ENCODE data around the gene WNT3A.

Gene WNT3A

DNA sequence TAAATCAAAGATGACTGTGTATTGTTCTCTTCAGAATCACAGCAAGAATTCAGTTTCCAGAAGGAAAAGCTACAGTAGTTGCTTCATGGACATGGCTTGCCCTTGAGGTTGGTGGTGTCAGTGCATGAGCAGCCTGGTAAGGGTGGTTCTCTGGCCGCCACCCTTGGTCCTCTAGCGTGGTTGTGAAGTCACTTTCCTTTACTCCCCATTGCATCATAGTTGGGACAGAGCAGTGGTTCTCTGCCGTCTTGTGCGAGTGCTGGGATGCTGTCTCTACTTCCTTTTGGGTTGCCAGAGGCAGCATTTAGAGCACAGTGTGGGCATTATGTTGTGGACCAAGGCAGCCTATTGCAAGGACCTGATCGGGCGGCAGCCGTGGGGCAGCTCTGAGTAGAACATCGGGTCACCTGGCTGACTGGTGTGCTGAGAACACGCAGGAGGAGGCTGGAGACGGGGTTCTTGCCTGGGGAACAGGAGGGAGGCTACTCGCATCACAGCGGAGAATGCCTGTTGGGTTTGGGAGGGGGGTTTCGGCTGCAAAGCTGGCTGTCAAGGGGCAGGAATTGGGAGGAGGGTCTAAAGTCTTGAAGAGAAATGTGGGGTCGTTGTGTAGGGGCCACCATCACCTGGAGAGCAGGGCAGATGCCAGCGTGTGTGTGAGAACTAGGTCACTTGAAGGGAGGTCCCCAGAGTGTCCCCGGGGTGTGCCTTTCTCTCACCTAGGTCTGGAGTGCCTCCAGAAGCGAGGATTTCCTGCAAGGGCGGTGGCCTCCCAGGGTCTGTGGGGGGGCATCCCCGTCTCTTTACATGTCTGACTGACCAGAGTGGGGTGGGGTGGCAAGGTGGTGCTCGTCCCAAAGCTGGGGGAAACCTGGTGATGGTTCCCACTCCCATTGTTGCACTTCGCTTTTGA, 82.0 kb downstream of the WNT3A start:
- no peak for DNase-seq

DNA sequence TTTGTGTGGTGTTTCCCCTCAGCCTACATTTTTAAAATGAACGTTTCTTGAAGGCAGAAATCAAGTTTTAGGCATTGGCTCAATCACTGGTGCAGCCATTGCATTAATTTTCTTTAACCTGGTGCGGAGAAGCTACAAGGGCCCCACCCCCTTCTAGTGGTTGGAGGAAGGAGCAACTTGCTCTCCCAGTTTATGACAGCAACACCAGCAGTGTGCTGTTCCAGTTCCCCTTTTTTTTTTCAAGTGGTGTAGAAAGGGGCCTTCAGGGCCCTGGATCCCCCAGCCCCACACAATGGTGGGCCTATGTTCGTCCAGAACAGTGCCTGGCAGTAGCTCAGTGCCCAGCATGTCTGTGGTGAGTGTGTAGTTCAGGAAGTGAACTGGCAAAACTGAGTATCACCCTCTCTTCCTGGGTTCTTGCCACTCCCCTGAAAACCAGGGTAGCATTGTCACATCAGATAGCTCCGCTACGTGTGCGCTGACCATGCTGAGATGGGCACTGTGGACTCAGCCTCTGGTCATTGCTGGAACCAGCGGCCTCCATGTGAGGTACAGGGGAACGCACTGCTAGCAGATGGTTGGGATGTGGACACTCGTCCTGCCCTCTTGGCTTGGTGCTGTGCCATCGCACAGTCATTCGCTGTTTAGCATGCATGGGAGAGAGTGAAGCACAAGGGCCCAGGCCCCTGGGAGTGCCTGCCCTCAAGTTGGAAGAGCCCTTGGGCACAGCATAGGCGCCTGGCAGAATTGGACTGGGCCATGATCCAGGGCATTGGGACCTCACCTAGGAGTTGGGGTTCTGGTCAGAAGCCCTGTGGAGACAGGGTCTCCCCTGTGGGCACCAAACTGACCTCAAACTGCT, 83.0 kb downstream of the WNT3A start:
- no peak for DNase-seq

DNA sequence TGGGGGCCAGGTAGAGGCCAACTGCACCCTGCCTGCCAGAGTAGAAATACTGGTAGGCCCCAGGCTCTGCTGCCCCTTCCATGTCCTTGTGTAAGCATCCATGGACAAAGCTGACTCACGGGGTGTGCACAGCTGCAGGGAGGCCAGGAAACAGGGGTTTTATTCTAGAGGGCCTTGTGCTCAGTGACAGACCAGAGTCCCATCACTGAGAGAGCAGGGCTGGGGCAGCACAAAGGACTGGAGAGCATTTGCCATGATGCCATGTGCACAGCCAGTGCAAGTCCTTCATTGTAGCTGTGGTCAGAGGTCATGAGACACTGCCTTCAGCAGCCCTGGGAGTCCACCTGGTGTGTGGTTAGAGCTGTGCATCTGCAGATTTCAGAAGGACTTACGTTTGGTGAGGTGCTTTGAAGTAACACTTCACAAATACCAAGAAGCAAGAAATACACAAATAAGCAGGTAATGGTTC, 83.8 kb downstream of the WNT3A start:
- no peak for DNase-seq

DNA sequence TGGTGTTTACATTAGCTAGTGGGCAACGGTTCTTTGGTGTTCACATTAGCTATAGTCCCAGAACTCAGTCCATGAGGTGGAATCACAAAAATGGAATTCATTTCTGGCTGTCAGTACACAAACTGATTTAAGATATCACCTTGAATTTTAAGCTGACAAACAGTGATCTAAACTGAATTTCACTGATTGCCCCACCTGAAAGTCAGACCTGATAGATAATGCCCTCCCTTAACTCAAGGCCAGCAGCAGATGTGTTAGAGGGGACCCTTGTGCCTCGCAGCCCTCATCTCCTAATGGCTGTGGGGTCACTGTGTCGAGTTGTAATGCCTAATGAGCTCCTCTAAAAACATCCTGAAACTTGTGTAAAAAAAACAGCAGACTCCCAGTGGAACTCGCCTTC, 84.3 kb downstream of the WNT3A start:
- DNase-seq, result no peak

- DNase-seq, result no peak
These were observed 85.7 kb downstream of the WNT3A start for GRCh38 chr1:228092342-228093049.

DNA sequence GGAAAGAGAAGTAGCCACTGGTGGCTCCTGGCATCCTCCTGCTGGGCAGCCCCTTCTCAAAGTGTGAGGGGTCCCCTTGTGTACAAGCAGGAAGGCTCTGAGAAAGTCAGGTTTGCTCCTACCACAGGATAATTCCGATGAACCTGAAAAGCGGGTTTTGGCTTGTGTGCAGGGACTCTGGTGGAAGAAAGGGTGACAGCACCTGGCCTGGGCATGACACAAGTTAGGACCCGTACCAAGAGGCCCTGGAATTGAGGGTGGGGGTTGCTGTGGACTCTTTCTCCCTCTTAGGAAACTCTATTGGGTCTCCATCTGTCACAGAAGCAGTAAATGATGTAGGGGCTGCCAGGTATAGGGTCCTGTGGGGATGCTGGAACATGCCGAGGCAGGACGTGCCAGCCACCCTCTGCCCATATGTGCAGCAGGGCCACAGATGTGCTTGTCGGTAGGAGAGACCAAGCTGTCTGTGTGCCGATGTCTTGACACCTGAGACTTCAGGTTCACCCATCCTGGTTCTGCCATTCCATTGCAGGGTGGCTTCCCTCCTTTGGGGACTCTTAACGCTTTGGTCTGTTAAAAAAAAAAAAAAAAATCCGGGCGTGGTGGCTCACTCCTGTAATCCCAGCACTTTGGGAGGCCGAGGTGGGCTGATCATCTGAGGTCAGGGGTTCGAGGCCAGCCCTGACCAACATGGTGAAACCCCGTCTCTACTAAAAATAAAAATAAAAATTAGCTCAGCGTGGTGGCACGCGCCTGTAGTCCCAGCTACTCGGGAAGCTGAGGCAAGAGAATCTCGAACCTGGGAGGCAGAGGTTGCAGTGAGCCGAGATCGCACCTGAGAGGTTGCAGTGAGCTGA, 86.5 kb downstream of the WNT3A start:
- no peak for DNase-seq

- no peak for DNase-seq
These were observed 87.7 kb downstream of the WNT3A start for GRCh38 chr1:228094432-228095016.

DNA sequence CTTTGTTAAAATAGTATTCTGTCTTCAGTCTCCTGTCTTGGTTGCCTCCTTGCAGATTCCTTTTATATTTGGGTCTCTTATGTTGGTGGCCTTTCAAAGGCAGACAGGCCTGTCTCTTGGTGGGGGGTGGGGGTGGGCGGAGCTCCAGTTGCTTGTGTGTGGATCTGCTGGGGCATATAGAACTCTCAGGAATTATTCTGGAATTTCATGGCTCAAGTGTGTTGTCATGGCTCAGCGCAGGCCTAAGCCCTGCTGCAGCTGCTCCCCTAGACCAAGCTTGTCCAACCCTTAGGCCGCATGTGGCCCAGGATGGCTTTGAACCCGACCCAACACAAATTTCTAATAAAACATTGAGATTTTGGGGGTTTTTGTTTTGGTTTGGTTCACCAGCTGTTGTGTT, 88.4 kb downstream of the WNT3A start:
- DNase-seq, result no peak

- DNase-seq, result no peak
These were observed 89.1 kb downstream of the WNT3A start for GRCh38 chr1:228095938-228096337.

DNA sequence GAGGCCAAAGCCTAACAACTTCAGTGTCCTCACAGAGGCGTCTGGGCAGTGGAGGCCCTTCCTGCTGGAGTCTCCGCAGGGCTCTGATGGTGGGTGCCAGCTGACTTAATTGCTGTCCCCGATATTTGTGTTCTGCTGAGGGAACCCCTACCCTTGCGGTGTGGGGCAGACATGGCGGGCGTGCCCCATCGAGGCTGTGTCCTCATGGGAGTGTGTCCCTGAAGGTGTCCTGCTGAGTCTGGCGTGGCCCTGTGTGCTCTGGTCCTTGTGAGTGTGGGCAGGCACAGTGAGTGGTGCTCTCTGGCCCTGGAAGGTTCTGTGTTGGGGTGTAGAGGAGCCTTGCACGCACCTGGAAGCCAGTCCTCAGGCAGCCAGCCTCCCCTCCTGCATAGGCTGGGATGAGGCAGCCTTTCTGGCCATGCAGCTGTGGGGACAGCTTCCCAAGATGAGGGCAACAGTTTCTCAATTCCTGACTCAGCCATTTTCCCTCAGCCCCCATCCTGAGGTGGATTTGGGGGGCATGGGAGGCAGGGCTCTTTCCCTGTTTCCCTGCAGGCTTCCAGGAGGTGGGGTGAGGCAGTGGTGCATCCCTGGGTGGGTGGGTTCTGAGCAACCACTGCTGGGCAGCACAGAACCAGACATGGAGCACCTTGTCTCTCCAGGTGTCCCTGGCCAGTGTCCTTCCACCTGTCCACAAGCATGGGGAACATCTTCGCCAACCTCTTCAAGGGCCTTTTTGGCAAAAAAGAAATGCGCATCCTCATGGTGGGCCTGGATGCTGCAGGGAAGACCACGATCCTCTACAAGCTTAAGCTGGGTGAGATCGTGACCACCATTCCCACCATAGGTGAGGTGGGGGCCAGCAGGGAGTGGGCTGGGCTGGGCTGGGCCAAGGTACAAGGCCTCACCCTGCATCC, 89.9 kb downstream of the WNT3A start:
- no peak for DNase-seq

DNA sequence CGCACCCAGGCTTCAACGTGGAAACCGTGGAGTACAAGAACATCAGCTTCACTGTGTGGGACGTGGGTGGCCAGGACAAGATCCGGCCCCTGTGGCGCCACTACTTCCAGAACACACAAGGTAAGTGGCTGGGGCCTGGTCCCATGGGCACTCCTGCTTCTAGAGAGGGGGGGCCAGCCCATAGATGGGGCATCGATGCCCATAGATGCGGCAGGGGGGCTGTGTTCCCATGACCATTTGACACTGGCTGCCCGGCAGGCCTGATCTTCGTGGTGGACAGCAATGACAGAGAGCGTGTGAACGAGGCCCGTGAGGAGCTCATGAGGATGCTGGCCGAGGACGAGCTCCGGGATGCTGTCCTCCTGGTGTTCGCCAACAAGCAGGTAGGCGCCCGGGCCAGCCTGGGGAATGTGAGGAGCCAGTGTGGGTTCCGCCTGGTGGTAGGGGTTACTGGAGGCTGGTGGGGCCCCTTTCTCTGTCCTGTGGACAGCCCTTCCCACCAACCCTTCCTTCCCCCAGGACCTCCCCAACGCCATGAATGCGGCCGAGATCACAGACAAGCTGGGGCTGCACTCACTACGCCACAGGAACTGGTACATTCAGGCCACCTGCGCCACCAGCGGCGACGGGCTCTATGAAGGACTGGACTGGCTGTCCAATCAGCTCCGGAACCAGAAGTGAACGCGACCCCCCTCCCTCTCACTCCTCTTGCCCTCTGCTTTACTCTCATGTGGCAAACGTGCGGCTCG, 90.7 kb downstream of the WNT3A start:
- DNase-seq, result no peak

GRCh38 chr1:228098323-228098931, 91.6 kb downstream of the WNT3A start:
- no peak for DNase-seq

- DNase-seq, result no peak
These were observed 92.5 kb downstream of the WNT3A start for GRCh38 chr1:228099331-228099732.

- DNase-seq, result no peak
These were observed 94.2 kb downstream of the WNT3A start for GRCh38 chr1:228100822-228101613.

GRCh38 chr1:228101614-228101993, 94.8 kb downstream of the WNT3A start:
- DNase-seq, result peak; percentile 48

- peak; percentile 73 for DNase-seq
These were observed 95.4 kb downstream of the WNT3A start for GRCh38 chr1:228101994-228102790.

- DNase-seq, result peak; percentile 95
These were observed 96.2 kb downstream of the WNT3A start, which contains the start of gene C1orf35 for GRCh38 chr1:228102791-228103620. Gene C1orf35 (minus strand): TSS chr1:228103325. CDS start chr1:228103227, 98 bp downstream.
